ENCODE results near the gene TCP11L1.

TCP11L1 gene

DNA sequence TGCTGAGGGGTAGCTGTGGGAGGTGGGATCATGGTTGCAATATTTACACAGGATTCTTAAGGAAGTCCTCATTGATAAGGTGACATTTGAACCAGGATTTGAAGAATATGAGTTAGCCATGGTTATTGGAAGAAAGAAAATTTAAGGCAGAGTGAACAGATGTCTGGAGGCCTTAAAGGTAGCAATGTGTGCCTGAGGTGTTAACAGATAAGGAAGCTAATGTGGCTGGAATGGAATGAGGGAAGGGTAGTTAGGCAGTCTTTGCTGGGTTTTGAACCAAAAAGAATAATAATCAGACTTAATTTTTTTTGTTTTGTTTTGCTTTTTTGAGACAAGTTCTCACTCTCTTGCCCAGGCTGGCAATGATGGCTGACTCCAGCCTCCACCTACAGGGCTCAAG lies 33.4 kb upstream of the TCP11L1 start:
- H3K9ac ChIP-seq (ENCODE audit: insufficient read length) = no peak overlapping the region
- DNase-seq (ENCODE audit: low read depth, low spot score) = no peak

GRCh38 chr11:33013755-33014154 lies 25.6 kb upstream of the TCP11L1 start:
- Histone ChIP-seq H3K27ac (no peak overlapping the region), H3K9me3 (ENCODE audit: low read depth, low read length) (no peaks in the 10 kb centered on the region), H3K4me3 (no peak overlapping the region), H3K36me3 (ENCODE audit: insufficient read depth, low read length) (no peaks in the 10 kb centered on the region), H3K9ac (ENCODE audit: insufficient read length) (no peak overlapping the region)
- no peak for DNase-seq (ENCODE audit: low read depth, low spot score)
- no peak for TF ChIP-seq EZH2 (IDR thresholded peaks at IDR 0.05)
- no peak for TF ChIP-seq FOXP2 (optimal IDR thresholded peaks at IDR 0.05; ENCODE audit: control extremely low read depth, extremely low read length, insufficient read depth)
- TF ChIP-seq POLR2AphosphoS5 (IDR thresholded peaks at IDR 0.05; ENCODE audit: borderline replicate concordance, low read depth, low read length) = no peak

More for the DNA sequence above, 33.4 kb upstream of the TCP11L1 start:
- Histone ChIP-seq H3K9me3 (ENCODE audit: low read depth, low read length) (no peaks in the 10 kb centered on the region), H3K4me3 (no peak overlapping the region), H3K36me3 (ENCODE audit: insufficient read depth, low read length) (no peaks in the 10 kb centered on the region), H3K27ac (no peak overlapping the region)
- TF ChIP-seq EZH2 (IDR thresholded peaks at IDR 0.05) (no peak), POLR2AphosphoS5 (IDR thresholded peaks at IDR 0.05; ENCODE audit: borderline replicate concordance, low read depth, low read length) (no peak), FOXP2 (optimal IDR thresholded peaks at IDR 0.05; ENCODE audit: control extremely low read depth, extremely low read length, insufficient read depth) (no peak)

DNA sequence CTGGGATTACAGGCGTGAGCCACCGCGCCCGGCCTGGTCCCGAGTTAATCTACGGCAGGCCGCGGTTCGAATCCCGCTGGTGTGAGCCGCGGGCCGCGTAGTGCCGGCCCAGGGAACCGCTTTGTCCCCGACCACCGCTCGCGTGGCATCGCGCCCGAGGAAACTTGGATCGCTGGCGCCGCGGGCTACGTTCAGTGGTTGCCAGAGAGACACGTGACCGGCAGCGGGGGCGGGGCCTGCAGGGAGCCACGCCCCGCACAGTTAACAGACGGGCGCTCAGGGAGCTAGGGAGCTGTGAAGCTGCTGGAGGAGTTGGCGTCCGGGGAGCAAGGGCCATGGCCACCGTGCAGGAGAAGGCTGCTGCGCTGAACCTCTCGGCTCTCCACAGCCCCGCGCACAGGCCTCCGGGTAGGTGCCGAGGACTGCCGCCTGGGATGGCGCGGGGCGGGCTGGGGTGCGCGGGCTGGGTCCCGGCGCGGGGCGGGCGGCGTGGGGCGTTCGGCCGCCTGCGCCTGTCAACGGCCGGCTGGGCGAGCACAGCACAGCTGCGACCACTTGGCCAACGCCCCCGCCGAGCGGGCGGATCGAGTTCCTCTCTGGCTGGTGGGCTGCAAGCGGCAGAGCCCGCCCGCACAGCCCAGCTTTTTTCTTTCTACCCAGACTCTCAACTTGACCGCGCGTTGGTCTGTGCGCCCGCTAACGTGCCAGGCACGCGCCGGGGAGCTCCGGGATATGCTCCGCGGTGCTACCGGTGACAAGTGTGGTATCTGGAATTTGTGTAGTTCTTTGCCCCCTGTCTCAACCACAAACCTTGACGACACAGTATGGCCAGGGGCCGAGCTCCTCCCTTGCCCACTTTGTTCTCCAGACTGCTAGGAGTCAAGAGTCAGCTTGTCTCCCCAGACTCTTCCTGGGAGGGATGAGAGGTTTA lies 23.5 kb upstream of the TCP11L1 start, which contains the start of gene DEPDC7:
DEPDC7 (plus strand) TSS at position 258 of the 931 bp plus-strand sequence; CDS start at position 336, 78 bp downstream.
- H3K36me3 ChIP-seq (ENCODE audit: insufficient read depth, low read length) = no peaks in the 10 kb centered on the region
- peak within 1 kb of the TSS; percentile 79 for H3K4me3 ChIP-seq
- TF ChIP-seq FOXP2 (optimal IDR thresholded peaks at IDR 0.05; ENCODE audit: control extremely low read depth, extremely low read length, insufficient read depth) = no peak
- peak; percentile 56; the same call in 1 of the 2 replicates for TF ChIP-seq POLR2AphosphoS5 (IDR thresholded peaks at IDR 0.05; ENCODE audit: borderline replicate concordance, low read depth, low read length)
- H3K9ac ChIP-seq (ENCODE audit: insufficient read length) = peak within 1 kb of the TSS; percentile 35
- no peaks in the 10 kb centered on the region for H3K9me3 ChIP-seq (ENCODE audit: low read depth, low read length)
- no peak within 1 kb of the TSS for H3K27ac ChIP-seq
- no peak for DNase-seq (ENCODE audit: low read depth, low spot score)

DNA sequence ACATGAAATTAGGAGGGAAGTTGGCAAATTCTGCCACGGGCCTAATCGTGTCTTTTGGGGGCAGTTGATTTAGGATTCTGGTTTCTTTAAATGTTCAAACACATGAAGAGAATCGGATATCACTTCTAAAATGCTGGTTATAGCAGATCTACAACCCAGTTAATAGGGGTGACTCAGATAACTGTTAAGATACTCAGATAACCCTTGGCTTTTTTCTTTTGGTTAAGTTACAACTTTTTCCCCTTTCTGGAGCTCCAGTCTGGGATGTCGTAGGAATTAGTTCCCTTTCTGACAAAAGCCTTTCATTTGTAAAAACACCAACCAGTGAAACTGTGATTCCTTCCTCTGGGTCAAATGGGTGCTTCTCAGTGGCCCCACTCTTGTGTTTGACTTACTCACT lies 22.7 kb upstream of the TCP11L1 start:
- no peak for DNase-seq (ENCODE audit: low read depth, low spot score)
- H3K4me3 ChIP-seq = peak overlapping the region; percentile 79
- no peak overlapping the region for H3K9ac ChIP-seq (ENCODE audit: insufficient read length)
- TF ChIP-seq POLR2AphosphoS5 (IDR thresholded peaks at IDR 0.05; ENCODE audit: borderline replicate concordance, low read depth, low read length) (no peak), FOXP2 (optimal IDR thresholded peaks at IDR 0.05; ENCODE audit: control extremely low read depth, extremely low read length, insufficient read depth) (no peak), EZH2 (IDR thresholded peaks at IDR 0.05) (no peak)
- H3K9me3 ChIP-seq (ENCODE audit: low read depth, low read length) = no peaks in the 10 kb centered on the region
- H3K36me3 ChIP-seq (ENCODE audit: insufficient read depth, low read length) = no peaks in the 10 kb centered on the region
- H3K27ac ChIP-seq = no peak overlapping the region

DNA sequence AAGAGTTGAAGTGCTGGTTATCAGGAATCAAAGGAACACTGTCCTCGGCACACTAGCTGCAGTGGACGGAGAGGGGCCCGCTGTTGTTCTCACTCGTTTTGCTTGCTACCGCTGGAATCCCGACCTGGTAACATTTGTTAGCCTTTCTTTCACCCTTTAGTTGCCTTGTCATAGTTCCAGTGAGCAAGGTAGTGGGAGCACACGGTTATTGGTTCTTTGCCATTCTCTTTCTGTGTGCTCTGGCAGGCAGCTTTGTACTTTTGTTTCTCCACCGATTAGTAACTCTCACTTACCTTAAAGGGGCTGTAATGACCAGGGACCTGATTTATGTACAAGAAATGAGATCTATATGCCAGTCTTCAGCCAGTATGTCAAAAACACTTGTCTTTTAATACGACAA lies 21.9 kb upstream of the TCP11L1 start:
- Histone ChIP-seq H3K4me3 (no peak overlapping the region), H3K9me3 (ENCODE audit: low read depth, low read length) (no peaks in the 10 kb centered on the region), H3K9ac (ENCODE audit: insufficient read length) (no peak overlapping the region), H3K36me3 (ENCODE audit: insufficient read depth, low read length) (no peaks in the 10 kb centered on the region), H3K27ac (no peak overlapping the region)
- TF ChIP-seq POLR2AphosphoS5 (IDR thresholded peaks at IDR 0.05; ENCODE audit: borderline replicate concordance, low read depth, low read length) = no peak
- TF ChIP-seq EZH2 (IDR thresholded peaks at IDR 0.05) = no peak
- DNase-seq (ENCODE audit: low read depth, low spot score) = no peak

DNA sequence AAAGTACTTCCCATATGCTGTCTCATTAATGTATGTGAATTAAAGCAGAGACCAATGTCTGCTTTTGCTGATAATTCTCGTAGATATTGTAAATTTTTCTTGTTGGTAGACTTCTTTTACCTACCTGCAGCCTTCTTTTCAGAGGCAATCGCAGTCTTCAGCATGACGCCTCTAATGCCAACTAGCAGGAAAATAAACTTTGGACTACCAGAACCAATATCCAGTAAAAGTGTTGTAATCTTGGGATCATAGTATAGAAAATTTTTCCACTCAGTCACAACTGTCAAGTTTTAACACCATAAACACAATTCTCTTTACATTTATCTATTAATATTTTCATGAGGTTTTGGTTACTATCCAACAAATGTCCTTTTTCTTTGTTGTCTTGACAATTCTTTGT lies 21.4 kb upstream of the TCP11L1 start:
- no peak for TF ChIP-seq FOXP2 (optimal IDR thresholded peaks at IDR 0.05; ENCODE audit: control extremely low read depth, extremely low read length, insufficient read depth)
- no peak for TF ChIP-seq EZH2 (IDR thresholded peaks at IDR 0.05)
- TF ChIP-seq POLR2AphosphoS5 (IDR thresholded peaks at IDR 0.05; ENCODE audit: borderline replicate concordance, low read depth, low read length) = no peak
- Histone ChIP-seq H3K36me3 (ENCODE audit: insufficient read depth, low read length) (no peaks in the 10 kb centered on the region), H3K9me3 (ENCODE audit: low read depth, low read length) (no peaks in the 10 kb centered on the region), H3K27ac (no peak overlapping the region), H3K4me3 (no peak overlapping the region), H3K9ac (ENCODE audit: insufficient read length) (no peak overlapping the region)
- DNase-seq (ENCODE audit: low read depth, low spot score) = no peak

DNA sequence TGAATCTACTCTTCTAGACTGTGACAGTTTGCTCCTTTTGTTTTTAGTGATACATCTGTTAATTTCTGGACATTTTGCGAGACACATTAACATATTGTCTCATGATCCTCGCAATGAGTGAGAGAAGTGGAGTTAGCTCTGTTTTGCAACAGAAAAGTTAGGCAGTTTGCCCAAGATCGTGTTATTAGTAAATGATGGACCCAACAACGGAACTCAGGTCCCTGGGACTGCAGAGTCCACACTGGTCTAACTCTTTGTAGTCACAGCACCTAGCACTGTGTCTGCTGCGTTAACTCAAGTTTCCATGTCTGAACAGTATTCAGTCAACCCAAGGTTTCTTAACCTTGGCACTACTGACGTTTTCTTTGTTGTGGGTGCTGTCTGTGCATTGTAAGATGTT lies 20.5 kb upstream of the TCP11L1 start:
- no peaks in the 10 kb centered on the region for H3K9me3 ChIP-seq (ENCODE audit: low read depth, low read length)
- no peak for DNase-seq (ENCODE audit: low read depth, low spot score)
- H3K4me3 ChIP-seq = no peak overlapping the region
- TF ChIP-seq EZH2 (IDR thresholded peaks at IDR 0.05) = no peak
- TF ChIP-seq FOXP2 (optimal IDR thresholded peaks at IDR 0.05; ENCODE audit: control extremely low read depth, extremely low read length, insufficient read depth) = no peak
- TF ChIP-seq POLR2AphosphoS5 (IDR thresholded peaks at IDR 0.05; ENCODE audit: borderline replicate concordance, low read depth, low read length) = no peak
- H3K9ac ChIP-seq (ENCODE audit: insufficient read length) = no peak overlapping the region
- H3K27ac ChIP-seq = no peak overlapping the region
- H3K36me3 ChIP-seq (ENCODE audit: insufficient read depth, low read length) = no peaks in the 10 kb centered on the region

DNA sequence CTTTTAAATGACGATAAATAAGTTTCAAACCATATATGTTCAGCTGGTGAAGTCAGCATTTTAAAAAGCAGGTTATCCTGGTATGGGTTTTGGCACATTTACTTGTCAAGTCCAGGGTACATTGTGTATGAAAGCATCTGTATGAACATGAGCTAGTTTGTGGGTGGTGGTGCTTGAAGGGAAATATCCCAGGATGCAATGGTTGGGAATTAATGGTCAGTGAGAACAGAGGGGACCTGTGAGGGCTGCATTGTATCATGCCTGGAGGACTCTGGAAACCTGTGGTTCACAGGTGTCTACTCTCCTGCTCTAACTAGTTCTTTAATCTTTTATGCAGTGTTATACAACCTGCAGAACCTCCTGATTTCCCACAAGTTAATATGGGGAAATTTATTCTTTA lies 17.9 kb upstream of the TCP11L1 start:
- Histone ChIP-seq H3K9ac (ENCODE audit: insufficient read length) (no peak overlapping the region), H3K27ac (no peak overlapping the region), H3K9me3 (ENCODE audit: low read depth, low read length) (no peaks in the 10 kb centered on the region), H3K36me3 (ENCODE audit: insufficient read depth, low read length) (no peaks in the 10 kb centered on the region), H3K4me3 (no peak overlapping the region)
- TF ChIP-seq EZH2 (IDR thresholded peaks at IDR 0.05) (no peak), POLR2AphosphoS5 (IDR thresholded peaks at IDR 0.05; ENCODE audit: borderline replicate concordance, low read depth, low read length) (no peak), FOXP2 (optimal IDR thresholded peaks at IDR 0.05; ENCODE audit: control extremely low read depth, extremely low read length, insufficient read depth) (no peak)
- DNase-seq (ENCODE audit: low read depth, low spot score) = no peak

All from SK-N-MC (cell line).